DOHH2 (cell line): ENCODE results near the gene TMEM72.

Experiments used
- H3F3A ChIP-seq: fragments of 200-600 bp; sonication (generic), shearing (Covaris generic); 2 replicates; pipeline ENCODE4 v1.6.0; 2016; ENCODE audit warnings: antibody characterized with exemption, mild to moderate bottlenecking; ENCODE audit not compliant: control insufficient read depth, insufficient read depth
- H3K27ac ChIP-seq: fragments of 200-600 bp; sonication (generic); 2 replicates; pipeline ENCODE4 v1.5.1; 2014; ENCODE audit warnings: low read depth, mild to moderate bottlenecking, low read length, moderate library complexity
- H3K27me3 ChIP-seq: fragments of 200-600 bp; sonication (generic); 2 replicates; pipeline ENCODE4 v1.6.1; 2014; ENCODE audit warnings: mild to moderate bottlenecking, low read length, mixed read lengths; ENCODE audit not compliant: control insufficient read depth
- H3K36me3 ChIP-seq: fragments of 200-600 bp; sonication (generic); 2 replicates; pipeline ENCODE4 v1.6.1; 2014; ENCODE audit warnings: mild to moderate bottlenecking, low read length, moderate library complexity, mixed read lengths; ENCODE audit not compliant: control insufficient read depth
- H3K4me1 ChIP-seq: fragments of 200-600 bp; sonication (generic); 2 replicates; pipeline ENCODE4 v1.6.1; 2014; ENCODE audit warnings: mild to moderate bottlenecking, low read length, mixed read lengths; ENCODE audit not compliant: control insufficient read depth
- H3K4me2 ChIP-seq: fragments of 200-600 bp; sonication (generic); 2 replicates; pipeline ENCODE4 v1.6.0; 2014; ENCODE audit warnings: mild to moderate bottlenecking, low read length, moderate library complexity
- H3K4me3 ChIP-seq: fragments of 200-600 bp; sonication (generic); 2 replicates; pipeline ENCODE4 v1.5.1; 2014; ENCODE audit warnings: mild to moderate bottlenecking, low read length, mixed read lengths
- H3K79me2 ChIP-seq: fragments of 200-600 bp; sonication (generic); 2 replicates; pipeline ENCODE4 v1.6.1; 2014; ENCODE audit warnings: mild to moderate bottlenecking, low read length, mixed read lengths; ENCODE audit not compliant: control insufficient read depth
- H3K9me2 ChIP-seq: fragments of 200-600 bp; sonication (generic); replicated peaks from 2 replicates; pipeline ENCODE4 v1.6.1; 2014; ENCODE audit warnings: mild to moderate bottlenecking, low read length, mixed read lengths; ENCODE audit not compliant: control insufficient read depth
- H3K9me3 ChIP-seq: fragments of 200-600 bp; sonication (generic); 2 replicates; pipeline ENCODE4 v1.6.1; 2014; ENCODE audit warnings: antibody characterized with exemption, low read length, mixed read lengths; ENCODE audit not compliant: control insufficient read depth, insufficient read depth
- H4K20me1 ChIP-seq: fragments of 200-600 bp; sonication (generic); 2 replicates; pipeline ENCODE4 v1.6.0; 2014; ENCODE audit warnings: low read depth, mild to moderate bottlenecking, antibody characterized with exemption, low read length, moderate library complexity; ENCODE audit not compliant: control insufficient read depth, insufficient read depth
- EZH2phosphoT487 ChIP-seq: fragments of 200-600 bp; sonication (generic); IDR thresholded peaks from 2 replicates; pipeline ENCODE4 v1.6.1; 2017; ENCODE audit warnings: borderline replicate concordance, mild to moderate bottlenecking, antibody characterized with exemption, low read length, moderate library complexity, mixed read lengths
- TF ChIP-seq, protein P1 (sequence below): fragments of 200-600 bp; sonication (generic); IDR thresholded peaks from one replicate; pipeline ENCODE4 v1.5.1; 2014; ENCODE audit warnings: antibody characterized with exemption, mild to moderate bottlenecking, low read depth, low read length; ENCODE audit not compliant: poor library complexity, severe bottlenecking

TMEM72 gene

GRCh38 chr10:44985175-44985681 lies 74.1 kb downstream of the TMEM72 start:
- Histone ChIP-seq H3K9me2 (no peaks in the 10 kb centered on the region), H3K79me2 (no peaks in the 10 kb centered on the region), H3K9me3 (no peaks in the 10 kb centered on the region), H3K27me3 (peaks cover 23% of the 10 kb centered on the region), H3K4me1 (no peaks in the 10 kb centered on the region), H3K27ac (no peak overlapping the region), H3K4me3 (no peak overlapping the region), H3K4me2 (no peak overlapping the region), H4K20me1 (no peaks in the 10 kb centered on the region), H3F3A (no peaks in the 10 kb centered on the region), H3K36me3 (no peaks in the 10 kb centered on the region)
- TF ChIP-seq EZH2phosphoT487: no peak
- TF ChIP-seq, protein P1, sequence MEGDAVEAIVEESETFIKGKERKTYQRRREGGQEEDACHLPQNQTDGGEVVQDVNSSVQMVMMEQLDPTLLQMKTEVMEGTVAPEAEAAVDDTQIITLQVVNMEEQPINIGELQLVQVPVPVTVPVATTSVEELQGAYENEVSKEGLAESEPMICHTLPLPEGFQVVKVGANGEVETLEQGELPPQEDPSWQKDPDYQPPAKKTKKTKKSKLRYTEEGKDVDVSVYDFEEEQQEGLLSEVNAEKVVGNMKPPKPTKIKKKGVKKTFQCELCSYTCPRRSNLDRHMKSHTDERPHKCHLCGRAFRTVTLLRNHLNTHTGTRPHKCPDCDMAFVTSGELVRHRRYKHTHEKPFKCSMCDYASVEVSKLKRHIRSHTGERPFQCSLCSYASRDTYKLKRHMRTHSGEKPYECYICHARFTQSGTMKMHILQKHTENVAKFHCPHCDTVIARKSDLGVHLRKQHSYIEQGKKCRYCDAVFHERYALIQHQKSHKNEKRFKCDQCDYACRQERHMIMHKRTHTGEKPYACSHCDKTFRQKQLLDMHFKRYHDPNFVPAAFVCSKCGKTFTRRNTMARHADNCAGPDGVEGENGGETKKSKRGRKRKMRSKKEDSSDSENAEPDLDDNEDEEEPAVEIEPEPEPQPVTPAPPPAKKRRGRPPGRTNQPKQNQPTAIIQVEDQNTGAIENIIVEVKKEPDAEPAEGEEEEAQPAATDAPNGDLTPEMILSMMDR: no peak

GRCh38 chr10:44986179-44986578 lies 75.0 kb downstream of the TMEM72 start:
- no peak for TF ChIP-seq EZH2phosphoT487
- TF ChIP-seq, protein P1: no peak
- Histone ChIP-seq H4K20me1 (no peaks in the 10 kb centered on the region), H3K36me3 (no peaks in the 10 kb centered on the region), H3K9me3 (no peaks in the 10 kb centered on the region), H3K27me3 (peaks cover 18% of the 10 kb centered on the region), H3K4me3 (no peak overlapping the region), H3K27ac (no peak overlapping the region), H3F3A (no peaks in the 10 kb centered on the region), H3K4me1 (no peaks in the 10 kb centered on the region), H3K79me2 (no peaks in the 10 kb centered on the region), H3K4me2 (no peak overlapping the region), H3K9me2 (no peaks in the 10 kb centered on the region)
